GM19239 (cell line): ENCODE results near the gene PLAGL2.
"Not testable (repeated sequence)": the region's sequence is repeated elsewhere in the genome, so short reads cannot be mapped to it uniquely, and the experiment has no call there.

Experiments
- DNase-seq: peaks from one replicate; pipeline ENCODE4 v3.0.0; 2011; ENCODE audit warnings: low spot score; ENCODE audit not compliant: insufficient read length
- FAIRE-seq: peaks from 2 replicates; lab custom pipeline; 2011; peaks lifted over from hg19 to GRCh38; lab: Jason Lieb, UNC

PLAGL2 gene

GRCh38 chr20:32205843-32206759 is 1.4 kb downstream of the PLAGL2 start:
- FAIRE-seq (no peak), DNase-seq (no peak)

- DNase-seq (no peak), FAIRE-seq (no peak)
Observed at GRCh38 chr20:32205110-32205842, 2.3 kb downstream of the PLAGL2 start.

- DNase-seq = no peak
- no peak for FAIRE-seq
Observed at GRCh38 chr20:32204205-32205109, 3.1 kb downstream of the PLAGL2 start.

- no peak for FAIRE-seq
Observed at GRCh38 chr20:32203356-32204204, 4.0 kb downstream of the PLAGL2 start.

DNA sequence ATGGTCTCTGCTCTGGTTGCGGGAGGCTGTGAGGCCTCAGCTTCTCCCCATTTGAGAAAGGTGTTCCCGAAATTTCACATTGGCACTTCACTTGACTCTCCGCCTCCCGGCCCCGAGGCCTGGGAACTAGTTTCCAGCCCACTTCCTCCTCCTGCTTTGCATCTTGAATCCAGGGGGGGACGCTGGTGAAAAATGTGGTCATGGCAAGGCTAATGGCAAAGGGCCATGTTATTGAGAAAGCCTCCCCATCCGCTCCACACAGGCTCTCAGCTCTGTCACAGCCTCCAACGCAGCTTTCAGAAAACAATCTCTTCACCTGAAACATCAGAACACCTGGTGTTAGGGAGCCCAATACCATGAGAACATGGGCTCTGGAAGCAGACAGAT is 5.6 kb downstream of the PLAGL2 start:
- no peak for DNase-seq
- FAIRE-seq = no peak

More at GRCh38 chr20:32203356-32204204, 4.0 kb downstream of the PLAGL2 start:
- no peak for DNase-seq

GRCh38 chr20:32201296-32201976 is 6.1 kb downstream of the PLAGL2 start:
- FAIRE-seq (no peak), DNase-seq (no peak)

- FAIRE-seq = no peak
- DNase-seq = no peak
Observed at GRCh38 chr20:32199006-32199405, 8.5 kb downstream of the PLAGL2 start.

DNA sequence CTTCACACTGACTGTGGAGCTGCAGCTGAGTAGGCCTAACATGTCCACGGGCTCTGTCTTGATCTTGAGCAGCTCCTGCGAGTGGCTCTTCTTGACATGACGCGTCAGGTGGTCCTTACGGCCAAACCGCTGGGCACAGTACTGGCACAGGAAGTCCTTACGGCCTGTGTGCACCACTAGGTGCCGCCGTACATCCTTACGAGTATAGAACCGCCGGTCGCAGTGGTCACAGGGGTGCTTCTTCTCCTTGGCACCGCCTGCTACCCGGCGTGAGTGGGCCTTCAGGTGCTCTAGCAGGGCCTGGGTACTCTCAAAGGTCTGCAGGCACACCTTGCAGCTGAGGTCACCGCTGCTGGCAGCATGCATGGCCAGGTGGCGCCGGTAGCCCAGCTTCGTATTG is 10.4 kb downstream of the PLAGL2 start:
- not testable (repeated sequence) for DNase-seq, FAIRE-seq

GRCh38 chr20:32196613-32197012 is 10.9 kb downstream of the PLAGL2 start:
- DNase-seq, FAIRE-seq: not testable (repeated sequence)

DNA sequence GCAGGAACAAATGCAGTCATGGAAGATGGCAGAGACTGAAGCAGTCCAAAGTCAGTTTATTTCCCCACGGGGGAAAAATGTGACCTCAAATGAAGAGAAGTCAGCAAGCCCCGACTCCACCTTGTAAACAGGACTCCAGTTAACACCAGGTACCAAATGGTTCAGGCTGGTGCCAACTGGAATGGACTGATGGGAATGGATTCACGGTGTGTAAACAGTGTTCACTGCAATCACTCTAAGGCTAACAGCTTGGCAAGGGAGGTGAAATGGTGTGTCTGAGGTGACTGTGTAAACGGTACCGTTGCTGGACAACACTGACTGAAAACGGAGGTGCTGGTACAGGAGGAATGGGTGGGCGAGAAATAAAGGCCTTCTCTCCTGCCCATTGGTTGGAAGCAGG is 12.0 kb downstream of the PLAGL2 start:
- no peak for FAIRE-seq
- DNase-seq = no peak

GRCh38 chr20:32193996-32194395 is 13.5 kb downstream of the PLAGL2 start:
- no peak for FAIRE-seq
- no peak for DNase-seq

GRCh38 chr20:32193336-32193735 is 14.2 kb downstream of the PLAGL2 start:
- DNase-seq, FAIRE-seq: not testable (repeated sequence)

DNA sequence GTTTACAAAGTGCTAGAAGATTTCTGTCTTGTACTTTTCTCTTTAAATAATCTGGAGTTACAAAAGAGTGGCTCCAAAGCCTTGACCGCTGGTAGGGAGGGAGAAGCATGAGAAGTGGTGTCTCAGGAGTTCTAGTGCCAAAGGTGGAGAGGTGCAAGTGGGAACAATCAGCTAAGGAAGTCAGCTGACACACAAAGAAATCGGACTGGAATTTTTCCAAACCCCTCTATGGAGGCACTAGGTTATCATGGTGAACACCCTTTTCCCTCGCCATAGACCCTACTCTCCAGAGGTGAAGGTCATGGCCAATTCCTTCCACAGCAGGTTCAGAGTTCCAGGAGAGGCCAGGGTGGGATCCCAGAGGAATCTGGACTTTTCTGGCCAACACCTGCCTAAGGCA is 14.8 kb downstream of the PLAGL2 start:
- no peak for DNase-seq
- no peak for FAIRE-seq

- no peak for FAIRE-seq
Observed at GRCh38 chr20:32191873-32192272, 15.7 kb downstream of the PLAGL2 start.

GRCh38 chr20:32191422-32191821 is 16.1 kb downstream of the PLAGL2 start:
- DNase-seq (no peak), FAIRE-seq (no peak)

More at GRCh38 chr20:32191873-32192272, 15.7 kb downstream of the PLAGL2 start:
- no peak for DNase-seq

- FAIRE-seq = no peak
- DNase-seq = no peak
Observed at GRCh38 chr20:32190616-32191415, 16.7 kb downstream of the PLAGL2 start.

DNA sequence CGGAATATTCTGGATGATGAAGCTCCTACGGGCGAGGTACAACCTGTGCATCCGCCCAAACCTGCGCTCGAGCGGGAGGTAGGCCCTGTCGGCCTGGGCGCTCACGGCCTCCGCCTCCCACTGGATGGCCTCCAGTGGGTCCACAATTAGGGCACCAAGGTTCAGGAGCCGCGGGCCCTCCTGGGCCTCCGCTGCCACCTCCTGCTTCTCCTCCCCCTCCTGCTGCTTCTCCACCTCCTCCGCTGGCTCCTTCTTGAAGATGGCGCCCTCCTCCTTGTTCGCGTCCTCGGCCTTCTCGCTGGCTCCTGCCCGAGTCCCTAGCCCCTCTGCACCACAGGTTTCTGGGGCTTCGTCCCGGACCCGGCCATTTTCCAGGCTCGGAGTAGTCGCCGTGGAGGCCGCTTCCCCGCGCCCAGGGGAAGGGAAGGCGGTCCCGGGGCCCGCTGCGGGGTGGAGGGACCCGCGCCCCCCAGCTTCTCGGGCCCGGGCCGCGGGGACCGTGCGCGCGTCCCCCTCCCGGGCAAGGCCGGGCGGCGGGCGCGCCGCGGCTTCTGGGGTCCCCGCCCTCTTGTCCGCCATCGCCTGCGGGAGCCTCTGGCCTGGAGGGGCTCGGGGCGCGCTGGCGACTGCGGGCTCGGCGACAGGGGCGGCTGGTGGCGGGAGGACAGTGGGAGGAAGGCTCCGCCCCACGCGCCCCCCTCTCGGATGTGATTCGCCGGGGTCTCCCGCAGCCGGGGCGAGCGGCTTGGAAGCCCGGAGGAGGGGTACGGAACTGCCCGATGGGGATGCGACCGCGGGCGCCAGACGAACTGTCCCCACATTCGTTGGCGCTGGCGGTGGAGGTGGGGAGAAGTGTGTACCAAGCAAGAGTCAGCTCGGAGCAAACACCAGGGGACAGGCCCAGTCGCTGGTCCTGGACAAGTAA is 17.6 kb downstream of the PLAGL2 start:
- no peak for DNase-seq
- FAIRE-seq = no peak
